ENCODE results near the gene SNCAIP. TPM values are rescaled to one million over a fixed set of nuclear protein-coding genes. Genes with fewer than 3 reads are reported as not detected.

The SNCAIP gene
- total RNA-seq, 2 donors from 2014 or later: 5.1 to 8.2 TPM

GRCh38 chr5:122458278-122458872 is 146.3 kb downstream of the SNCAIP start:
- WGBS: 88% methylated on average over 8 of the region's 8 CpGs
- H3K9me3 ChIP-seq: no peaks in the 10 kb centered on the region
- no peaks in the 10 kb centered on the region for H3K27me3 ChIP-seq (replicated peaks; ENCODE audit: insufficient read depth)
- no peak overlapping the region for H3K27ac ChIP-seq
- TF ChIP-seq CTCF (IDR thresholded peaks at IDR 0.05): peak in 3 of 4 experiments; percentile 15 to 38 (median 26)
- TF ChIP-seq POLR2AphosphoS5 (IDR thresholded peaks at IDR 0.05): no peak
- H3K36me3 ChIP-seq: no peaks in the 10 kb centered on the region
- H3K4me1 ChIP-seq (replicated peaks): no peaks in the 10 kb centered on the region
- H3K4me3 ChIP-seq: no peak overlapping the region
- DNase-seq (ENCODE audit: low spot score): no peak
- intact Hi-C loops (cut with DNase I): no loop called here

GRCh38 chr5:122462486-122462885 is 150.4 kb downstream of the SNCAIP start:
- TF ChIP-seq POLR2AphosphoS5 (IDR thresholded peaks at IDR 0.05) (no peak), POLR2A (IDR thresholded peaks at IDR 0.05) (no peak), CTCF (IDR thresholded peaks at IDR 0.05) (no peak)
- Histone ChIP-seq H3K9me3 (no peaks in the 10 kb centered on the region), H3K36me3 (no peaks in the 10 kb centered on the region), H3K27me3 (replicated peaks; ENCODE audit: insufficient read depth) (no peaks in the 10 kb centered on the region), H3K4me1 (replicated peaks) (no peaks in the 10 kb centered on the region), H3K4me3 (no peak overlapping the region), H3K27ac (no peak overlapping the region)
- intact Hi-C loops (cut with DNase I): no loop called here
- DNase-seq (ENCODE audit: low spot score): no peak

- H3K9me3 ChIP-seq: no peaks in the 10 kb centered on the region
- H3K36me3 ChIP-seq: no peaks in the 10 kb centered on the region
- H3K4me1 ChIP-seq (replicated peaks): no peaks in the 10 kb centered on the region
- H3K4me3 ChIP-seq: no peak overlapping the region
- no peaks in the 10 kb centered on the region for H3K27me3 ChIP-seq (replicated peaks; ENCODE audit: insufficient read depth)
- no peak for TF ChIP-seq CTCF (IDR thresholded peaks at IDR 0.05)
- no peak for TF ChIP-seq POLR2AphosphoS5 (IDR thresholded peaks at IDR 0.05)
- no peak for TF ChIP-seq POLR2A (IDR thresholded peaks at IDR 0.05)
- 72% methylated on average over 1 of the region's 1 CpG for WGBS
- DNase-seq (ENCODE audit: low spot score): no peak
- no peak overlapping the region for H3K27ac ChIP-seq
- intact Hi-C loops (cut with DNase I): no loop called here
Measured at GRCh38 chr5:122463221-122463620, 151.2 kb downstream of the SNCAIP start.

- TF ChIP-seq POLR2A (IDR thresholded peaks at IDR 0.05) (no peak), POLR2AphosphoS5 (IDR thresholded peaks at IDR 0.05) (no peak), CTCF (IDR thresholded peaks at IDR 0.05) (no peak)
- DNase-seq (ENCODE audit: low spot score): no peak
- no peak overlapping the region for H3K27ac ChIP-seq
- H3K9me3 ChIP-seq: no peaks in the 10 kb centered on the region
- H3K4me3 ChIP-seq: no peak overlapping the region
- intact Hi-C loops (cut with DNase I): no loop called here
- H3K4me1 ChIP-seq (replicated peaks): no peaks in the 10 kb centered on the region
- H3K27me3 ChIP-seq (replicated peaks; ENCODE audit: insufficient read depth): no peaks in the 10 kb centered on the region
- H3K36me3 ChIP-seq: no peaks in the 10 kb centered on the region
- 42% methylated on average over 2 of the region's 2 CpGs for WGBS
Measured at GRCh38 chr5:122464191-122464590, 152.2 kb downstream of the SNCAIP start.

GRCh38 chr5:122465031-122465577 is 153.1 kb downstream of the SNCAIP start:
- Histone ChIP-seq H3K4me1 (replicated peaks) (no peaks in the 10 kb centered on the region), H3K4me3 (no peak overlapping the region), H3K9me3 (no peaks in the 10 kb centered on the region), H3K27ac (no peak overlapping the region), H3K36me3 (no peaks in the 10 kb centered on the region), H3K27me3 (replicated peaks; ENCODE audit: insufficient read depth) (no peaks in the 10 kb centered on the region)
- TF ChIP-seq CTCF (IDR thresholded peaks at IDR 0.05) (no peak), POLR2A (IDR thresholded peaks at IDR 0.05) (no peak), POLR2AphosphoS5 (IDR thresholded peaks at IDR 0.05) (no peak)
- WGBS: 53% methylated on average over 7 of the region's 7 CpGs
- DNase-seq (ENCODE audit: low spot score): no peak
- intact Hi-C loops (cut with DNase I): no loop called here

Measured in prostate gland (tissue), 2 donors.